Endothelial cell of hepatic sinusoid (primary cell): ENCODE data around the gene BHLHA9.
"Not testable (repeated sequence)": the region's sequence is repeated elsewhere in the genome, so short reads cannot be mapped to it uniquely, and the experiment has no call there.

Experiments
- in situ Hi-C: cut with HindIII; loops from 2 replicates; pipeline ENCODE4 v1.10.0; 2017; ENCODE audit warnings: low sequenced_read_pairs

The BHLHA9 gene

DNA sequence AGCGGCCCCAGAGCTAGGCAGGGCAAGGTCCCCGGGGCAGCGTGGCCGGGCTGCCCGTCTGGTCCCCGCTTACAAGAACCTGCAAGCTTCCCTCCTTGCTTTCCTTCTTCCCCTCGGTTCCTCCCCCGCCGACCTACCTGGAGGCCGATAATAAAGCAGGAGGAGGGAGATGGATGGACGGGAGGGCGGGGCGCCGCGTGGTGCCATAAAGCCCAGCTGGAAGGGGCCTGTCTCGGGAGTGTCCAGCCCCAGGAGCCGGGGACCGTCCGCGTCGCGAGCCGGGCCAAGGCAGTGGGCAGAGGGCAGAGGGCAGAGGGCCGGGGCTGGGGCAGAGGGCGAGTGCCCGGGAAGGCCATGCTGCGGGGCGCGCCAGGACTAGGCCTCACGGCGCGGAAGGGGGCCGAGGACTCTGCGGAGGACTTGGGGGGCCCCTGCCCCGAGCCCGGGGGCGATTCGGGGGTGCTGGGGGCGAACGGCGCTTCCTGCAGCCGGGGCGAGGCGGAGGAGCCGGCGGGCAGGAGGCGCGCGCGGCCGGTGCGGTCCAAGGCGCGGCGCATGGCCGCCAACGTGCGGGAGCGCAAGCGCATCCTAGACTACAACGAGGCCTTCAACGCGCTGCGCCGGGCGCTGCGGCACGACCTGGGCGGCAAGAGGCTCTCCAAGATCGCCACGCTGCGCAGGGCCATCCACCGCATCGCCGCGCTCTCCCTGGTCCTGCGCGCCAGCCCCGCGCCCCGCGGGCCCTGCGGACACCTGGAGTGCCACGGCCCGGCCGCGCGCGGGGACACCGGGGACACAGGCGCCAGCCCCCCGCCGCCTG is at the start of gene BHLHA9:
Gene BHLHA9, plus strand, starts transcription at position 235 of the 820 bp plus-strand sequence. Its CDS starts 120 bp downstream, at position 355.
- in situ Hi-C loops, result loop anchor here (5.0 kb wide), 1 partner anchor 47 kb away; no protein-coding TSS in a partner anchor

DNA sequence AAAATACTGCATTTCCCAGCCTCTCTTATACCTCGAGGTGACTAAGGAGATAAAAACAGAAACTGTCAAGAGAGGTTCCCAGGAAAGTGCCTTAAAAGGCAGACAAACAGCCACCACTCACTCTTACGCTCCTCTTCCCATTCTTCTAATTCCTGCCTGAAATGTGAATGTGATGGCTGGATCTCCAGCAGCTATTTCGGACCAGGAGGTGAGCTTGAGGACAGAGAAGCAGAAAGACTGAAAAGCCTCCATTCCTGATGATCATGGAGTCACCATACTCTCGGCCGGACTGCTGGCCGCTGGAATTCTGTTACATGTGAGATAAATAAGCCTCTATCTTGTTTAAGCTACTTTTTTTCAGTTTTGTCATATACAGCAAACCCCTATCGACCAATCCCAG is 49.0 kb upstream of the BHLHA9 start:
- in situ Hi-C loops, result no loop called here

DNA sequence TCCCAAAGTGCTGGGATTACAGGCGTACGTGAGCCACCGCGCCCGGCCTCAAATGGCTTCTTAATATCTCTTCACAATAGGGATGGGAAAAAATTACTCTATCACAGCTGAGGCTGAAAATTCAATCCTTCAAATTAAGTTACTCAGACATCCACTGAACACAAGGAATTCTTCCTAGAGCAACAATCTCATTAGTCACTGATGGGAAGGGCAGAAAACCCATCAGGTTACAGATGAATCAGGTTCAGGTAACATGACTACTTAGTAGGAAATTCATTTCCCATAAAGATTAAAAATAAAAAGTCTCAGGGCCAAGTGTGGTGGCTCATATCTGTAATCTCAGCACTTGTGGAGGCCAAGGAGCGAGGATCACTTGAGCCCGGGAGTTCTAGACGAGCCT is 47.9 kb upstream of the BHLHA9 start:
- in situ Hi-C loops, result no loop called here

DNA sequence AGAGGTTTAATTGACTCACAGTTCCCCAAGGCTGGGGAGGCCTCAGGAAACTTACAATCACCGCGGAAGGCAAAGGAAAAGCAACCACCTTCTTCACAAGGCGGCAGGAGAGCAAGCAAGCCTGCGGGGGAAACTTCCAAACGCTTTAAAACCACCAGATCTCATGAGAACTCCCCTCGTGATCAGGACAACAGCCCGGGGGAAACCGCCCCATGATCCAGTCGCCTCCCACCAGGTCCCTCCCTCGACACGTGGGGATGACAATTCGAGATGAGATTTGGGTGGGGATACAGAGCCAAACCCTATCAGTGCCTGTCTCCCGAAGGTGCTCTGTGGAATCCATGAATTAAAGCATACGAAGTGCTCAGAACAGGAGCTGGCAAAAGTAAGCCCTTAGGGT is 46.6 kb upstream of the BHLHA9 start:
- in situ Hi-C loops, result no loop called here

DNA sequence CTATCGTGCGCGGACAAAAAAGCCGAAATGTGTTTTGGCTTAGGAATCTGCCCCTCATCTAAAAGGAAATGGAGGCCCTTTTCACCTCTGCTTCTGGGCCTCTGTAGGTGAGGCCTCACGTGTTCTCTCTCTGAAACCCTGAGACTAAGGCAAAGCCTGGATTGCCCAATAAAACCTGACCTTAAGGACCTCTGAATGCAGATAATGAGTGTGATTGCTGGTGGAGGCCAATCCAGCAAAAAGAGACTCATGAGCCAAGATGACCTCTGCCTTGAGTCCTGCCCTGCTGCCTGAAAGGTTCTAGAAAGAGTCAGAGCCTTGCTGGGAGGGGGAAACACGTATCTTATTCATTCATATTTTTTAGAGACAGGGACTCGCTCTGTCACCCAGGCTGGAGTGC is 45.9 kb upstream of the BHLHA9 start:
- in situ Hi-C loops, result no loop called here

DNA sequence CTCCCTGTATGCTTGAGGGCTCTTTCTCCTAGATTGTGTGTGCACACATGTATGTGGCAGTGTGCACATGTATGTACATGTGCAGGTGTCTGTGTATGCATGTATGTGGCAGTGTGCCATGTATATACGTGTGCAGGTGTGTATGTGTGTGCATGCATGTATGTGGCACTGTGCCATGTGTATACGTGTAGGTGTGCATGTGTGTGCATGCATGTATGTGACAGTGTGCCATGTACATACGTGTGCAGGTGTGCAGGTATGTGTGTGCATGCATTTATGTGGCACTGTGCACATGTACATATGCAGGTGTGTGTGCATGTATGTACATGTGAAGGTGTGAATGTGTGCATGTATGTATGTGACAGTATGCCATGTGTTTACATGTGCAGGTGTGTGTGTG is 43.9 kb upstream of the BHLHA9 start:
- in situ Hi-C loops, result no loop called here

DNA sequence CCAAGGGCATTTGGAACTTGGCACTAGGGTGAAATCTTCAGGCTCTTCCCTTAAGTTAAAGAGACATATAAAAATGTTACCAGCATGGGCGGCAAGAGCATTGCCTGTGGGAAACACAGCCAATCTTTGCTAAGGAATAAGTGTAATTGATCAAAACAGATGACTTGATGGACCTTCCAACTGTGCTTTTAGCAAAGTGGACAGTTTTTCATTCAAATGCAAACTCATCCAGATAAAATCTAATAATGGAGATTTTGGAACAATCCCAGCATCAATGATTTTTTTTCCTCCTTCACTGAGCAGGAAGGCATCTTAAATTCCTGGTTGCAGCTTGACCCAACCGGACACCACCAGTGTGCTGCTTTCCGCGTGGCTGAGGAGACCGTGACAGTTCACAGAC is 42.9 kb upstream of the BHLHA9 start:
- in situ Hi-C loops, result no loop called here

DNA sequence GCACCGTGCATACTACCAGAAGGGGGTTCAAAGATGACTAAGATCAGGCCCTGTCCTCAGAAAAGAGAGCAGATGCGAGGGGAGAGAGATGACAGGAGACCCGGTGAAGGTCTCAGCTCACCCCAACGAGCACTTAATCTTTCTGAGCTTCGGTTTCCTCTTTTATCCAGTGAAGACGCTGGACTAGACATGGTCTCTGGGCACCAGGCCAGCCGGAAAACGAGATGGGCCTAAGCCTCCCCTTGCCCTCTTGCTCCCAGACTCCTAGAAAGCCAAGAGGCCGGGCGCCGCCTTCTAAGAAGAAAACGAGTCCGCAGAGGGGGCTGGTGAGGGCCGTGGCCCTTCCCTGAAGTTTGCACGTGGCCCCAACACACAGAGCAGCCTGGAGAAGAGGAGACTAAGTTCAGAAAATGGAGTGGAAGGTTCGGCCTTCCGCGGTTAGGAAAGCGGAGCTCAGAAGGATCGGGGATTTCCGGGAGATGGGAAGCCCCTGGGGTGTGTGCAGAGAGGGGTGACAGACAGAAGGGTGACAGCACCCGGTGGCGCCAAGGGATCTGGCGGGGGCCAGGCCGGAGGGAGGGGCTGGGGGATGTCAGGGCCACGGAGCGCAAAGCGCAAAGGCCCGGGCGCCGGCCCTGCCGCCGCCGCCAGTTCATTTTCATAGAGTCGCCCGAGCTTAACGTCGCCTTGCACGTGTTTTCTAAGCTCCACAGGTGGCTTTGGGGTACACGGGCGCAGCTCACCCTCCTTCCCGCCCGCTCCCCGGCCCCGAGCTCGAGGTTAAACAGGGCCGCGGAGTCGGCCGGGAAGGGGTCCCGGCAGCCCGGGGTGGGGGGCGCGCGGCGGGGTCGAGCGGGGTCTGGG is 42.1 kb upstream of the BHLHA9 start:
- in situ Hi-C loops, result no loop called here

DNA sequence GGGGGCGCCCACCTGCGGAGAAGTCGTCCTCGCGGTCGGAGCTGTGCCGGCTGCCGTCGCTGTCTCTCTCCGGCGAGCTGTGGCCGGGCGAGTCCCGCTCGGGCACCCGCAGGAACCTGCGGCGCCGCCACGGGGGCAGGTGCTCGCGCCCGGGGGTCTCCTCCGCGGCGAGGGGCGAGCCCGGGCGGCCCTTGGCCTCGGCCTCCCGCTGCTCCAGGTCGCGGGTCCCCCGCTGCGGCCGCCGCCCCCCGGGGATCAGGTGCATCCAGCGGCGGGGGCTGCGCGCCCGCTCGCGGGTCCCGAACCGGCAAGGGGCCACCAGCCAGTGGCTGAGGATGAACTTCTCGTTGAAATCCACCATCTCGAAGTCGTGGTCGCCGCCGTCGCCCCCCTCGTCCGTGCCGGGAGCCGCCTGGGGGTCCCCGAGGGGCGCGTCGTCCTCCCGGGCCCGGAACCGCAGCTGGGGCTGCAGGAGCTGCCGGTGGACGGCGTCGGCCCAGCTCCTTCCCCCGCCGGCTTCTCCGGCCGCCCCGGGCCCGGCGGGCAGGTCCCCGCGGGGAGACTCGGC is 41.4 kb upstream of the BHLHA9 start:
- in situ Hi-C loops, result no loop called here

DNA sequence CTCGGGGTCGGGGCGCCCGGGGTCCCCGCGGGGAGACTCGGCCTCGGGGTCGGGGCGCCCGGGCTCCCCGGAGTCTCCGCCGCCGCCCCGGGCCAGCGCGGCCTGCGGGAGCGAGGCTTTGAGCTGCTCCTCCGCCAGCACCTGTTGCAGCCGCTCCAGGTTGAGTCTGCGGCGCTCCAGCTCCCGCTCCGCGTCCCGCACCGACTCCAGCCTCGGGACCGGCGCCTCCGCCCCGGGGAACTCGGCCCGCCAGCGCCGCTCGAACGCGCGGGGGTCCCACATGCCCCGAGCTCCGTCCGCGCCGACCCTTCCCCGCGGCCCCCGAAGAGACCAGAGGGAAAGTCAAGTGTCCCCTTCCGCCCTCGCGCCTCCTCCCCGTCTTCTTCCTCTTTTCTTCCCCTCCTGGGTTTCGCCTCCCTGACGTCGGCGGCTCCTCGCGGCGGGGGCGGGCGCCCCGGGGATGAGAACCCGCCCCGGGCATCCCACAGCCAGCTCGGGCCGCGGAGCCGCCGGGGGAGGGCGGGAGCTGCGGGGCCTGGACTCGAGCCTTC is 40.8 kb upstream of the BHLHA9 start:
- in situ Hi-C loops, result no loop called here

DNA sequence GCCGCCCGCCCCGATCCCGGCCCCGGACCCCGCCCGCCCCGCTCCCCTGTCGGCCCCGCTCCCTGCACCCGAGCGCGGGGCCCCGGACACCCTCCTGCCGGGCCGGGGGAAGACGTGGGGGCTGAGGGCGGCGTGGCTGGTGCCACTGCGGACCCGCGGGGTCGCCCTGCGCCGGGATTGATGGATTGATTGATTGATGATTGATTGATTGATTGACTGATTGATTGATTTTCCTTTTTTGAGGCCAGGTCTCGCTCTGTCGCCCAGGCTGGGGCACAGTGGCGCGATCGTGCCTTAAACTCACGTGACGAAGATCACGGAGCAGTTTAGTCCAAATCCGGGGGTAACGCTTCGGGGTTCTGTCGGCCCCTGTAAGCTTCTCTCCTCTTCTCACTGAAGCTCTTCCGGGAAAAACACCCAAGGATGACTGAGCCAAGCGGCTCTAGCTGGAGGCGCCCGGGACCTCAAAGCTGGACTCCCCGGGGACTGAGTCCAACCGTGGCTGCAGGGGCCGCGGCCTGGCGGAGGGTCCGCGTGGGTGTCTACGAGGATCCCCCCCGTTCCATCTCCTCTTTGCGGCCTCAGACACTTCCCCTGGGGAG is 40.2 kb upstream of the BHLHA9 start:
- in situ Hi-C loops, result loop anchor here (5.0 kb wide), 2 partner anchors 93 to 277 kb away; no protein-coding TSS in a partner anchor

DNA sequence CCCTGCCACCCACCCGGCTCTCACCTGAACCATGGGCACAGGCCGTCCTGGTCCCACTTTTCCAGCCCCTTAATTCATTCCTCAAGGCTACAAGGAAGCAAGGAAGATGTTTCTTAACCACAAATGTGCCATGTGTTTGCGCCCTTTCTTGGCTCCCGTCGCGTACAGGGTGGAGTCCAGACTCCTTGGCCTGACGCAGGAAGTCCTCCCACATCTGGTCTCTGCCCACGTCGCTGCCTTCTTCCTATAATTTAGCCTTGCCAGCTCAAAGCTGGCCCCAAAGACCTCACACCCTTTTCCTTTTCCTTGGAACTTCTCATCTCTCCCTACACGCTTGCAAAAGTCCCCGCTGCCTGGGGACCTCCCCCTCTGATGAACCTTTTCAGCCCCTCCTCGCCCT is 38.8 kb upstream of the BHLHA9 start:
- in situ Hi-C loops, result loop anchor here (5.0 kb wide), 2 partner anchors 94 to 276 kb away; no protein-coding TSS in a partner anchor

DNA sequence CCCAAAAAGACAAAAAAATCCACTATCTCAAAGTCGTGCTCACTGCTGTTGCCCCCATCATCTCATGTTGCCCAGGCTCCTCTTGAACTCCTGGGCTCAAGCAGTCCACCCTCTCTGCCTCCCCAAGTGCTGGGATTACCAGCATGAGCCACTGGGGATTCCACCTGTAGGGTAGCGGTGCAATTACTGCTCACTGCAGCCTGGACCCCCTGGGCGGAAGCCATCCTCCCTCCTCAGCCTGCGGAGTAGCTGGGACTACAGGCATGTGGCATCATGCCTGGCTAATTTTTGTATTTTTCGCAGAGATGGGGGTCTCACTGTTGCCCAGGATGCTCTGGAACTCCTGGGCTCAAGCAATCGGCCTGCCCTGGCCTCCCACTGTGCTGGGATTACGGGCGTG is 37.9 kb upstream of the BHLHA9 start:
- in situ Hi-C loops, result loop anchor here (5.0 kb wide), 2 partner anchors 95 to 275 kb away; no protein-coding TSS in a partner anchor

DNA sequence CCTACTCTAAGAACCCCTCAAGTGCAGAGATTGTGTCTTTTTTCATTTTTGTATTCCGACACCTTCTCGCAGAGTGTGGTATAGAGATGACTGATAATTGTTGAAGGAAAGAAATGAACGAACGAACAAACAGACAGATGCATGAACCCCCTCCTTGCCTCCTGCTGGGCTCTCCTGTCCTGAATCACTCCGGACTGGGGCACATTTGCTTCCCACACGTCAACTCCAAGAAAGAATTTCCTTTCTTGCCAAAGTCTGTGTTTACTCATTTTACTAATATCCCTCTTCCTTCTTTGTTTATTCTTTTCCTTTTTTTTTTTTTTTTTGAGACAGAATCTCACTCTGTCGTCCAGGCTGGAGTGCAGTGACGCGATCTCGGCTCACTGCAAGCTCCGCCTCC is 37.5 kb upstream of the BHLHA9 start:
- in situ Hi-C loops, result loop anchor here (5.0 kb wide), 2 partner anchors 95 to 275 kb away; no protein-coding TSS in a partner anchor

DNA sequence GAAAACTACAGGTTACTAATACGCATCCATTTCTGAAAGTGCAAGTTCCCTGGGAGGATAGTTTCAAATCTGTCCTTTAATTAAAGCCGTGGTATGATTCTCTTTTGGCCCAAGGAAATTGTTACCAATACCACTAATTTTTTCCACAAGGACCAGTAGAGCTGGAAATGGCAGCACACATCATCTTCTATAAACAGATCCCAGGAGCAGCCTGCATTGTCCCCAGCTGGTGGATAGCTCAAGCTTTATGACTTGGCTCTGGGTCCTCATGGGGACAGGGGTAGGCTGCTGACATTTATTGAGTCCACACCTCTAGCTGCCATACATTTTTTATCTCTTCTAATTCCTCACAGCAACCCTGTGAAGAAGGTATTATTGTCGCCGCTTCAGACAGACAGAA is 35.8 kb upstream of the BHLHA9 start:
- in situ Hi-C loops, result loop anchor here (5.0 kb wide), 2 partner anchors 97 to 273 kb away; no protein-coding TSS in a partner anchor

DNA sequence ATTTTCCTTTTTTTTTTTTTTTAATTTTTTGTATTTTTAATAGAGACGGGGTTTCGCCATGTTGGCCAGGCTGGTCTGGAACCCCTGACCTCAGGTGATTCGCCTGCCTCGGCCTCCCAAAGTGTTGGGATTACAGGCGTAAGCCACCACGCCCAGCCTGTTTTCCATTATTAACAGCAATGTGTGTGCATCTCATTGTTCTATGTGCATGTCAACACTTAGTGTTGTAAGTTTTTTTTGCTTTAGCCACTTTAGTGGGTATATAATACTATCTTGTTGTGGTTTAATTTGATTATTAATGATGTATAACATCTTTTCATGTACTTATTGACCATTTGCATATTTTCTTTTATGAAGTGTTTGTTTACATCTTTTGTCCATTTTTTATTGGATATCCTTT is 32.8 kb upstream of the BHLHA9 start:
- in situ Hi-C loops, result no loop called here

DNA sequence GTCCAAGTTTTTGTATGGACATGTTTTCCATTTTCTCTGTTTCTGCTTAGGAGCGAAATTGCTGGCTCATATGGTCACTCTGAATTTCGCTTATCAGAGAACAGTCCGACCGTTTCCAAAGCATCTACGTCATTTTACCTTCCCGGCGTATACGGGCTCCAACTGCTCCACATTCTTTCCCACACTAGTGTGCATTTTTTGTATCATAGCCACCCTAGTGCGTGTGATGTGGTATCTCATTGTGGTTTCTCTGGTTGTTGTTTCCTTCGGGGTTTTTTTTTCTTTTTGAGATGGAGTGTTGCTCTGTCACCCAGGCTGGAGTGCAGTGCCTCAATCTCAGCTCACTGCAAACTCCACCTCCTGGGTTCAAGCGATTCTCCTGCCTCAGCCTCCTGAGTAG is 31.0 kb upstream of the BHLHA9 start:
- in situ Hi-C loops, result no loop called here

DNA sequence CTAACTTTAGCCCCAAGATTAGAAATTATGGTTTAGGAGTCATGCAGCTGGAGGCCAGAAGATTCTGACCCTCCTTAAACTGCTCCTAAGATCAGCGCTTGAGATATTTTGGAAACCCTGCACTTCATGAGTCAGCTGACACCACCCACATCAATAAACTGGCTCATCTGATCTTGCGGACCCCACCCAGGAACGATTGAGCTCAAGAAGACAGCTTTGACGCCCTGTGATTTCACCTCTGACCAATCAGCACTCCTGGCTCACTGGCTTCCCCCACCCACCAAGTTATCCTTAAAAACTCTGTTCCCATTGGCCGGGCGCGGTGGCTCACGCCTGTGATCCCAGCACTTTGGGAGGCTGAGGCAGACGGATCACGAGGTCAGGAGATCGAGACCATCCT is 29.8 kb upstream of the BHLHA9 start:
- in situ Hi-C loops, result not testable (repeated sequence)

DNA sequence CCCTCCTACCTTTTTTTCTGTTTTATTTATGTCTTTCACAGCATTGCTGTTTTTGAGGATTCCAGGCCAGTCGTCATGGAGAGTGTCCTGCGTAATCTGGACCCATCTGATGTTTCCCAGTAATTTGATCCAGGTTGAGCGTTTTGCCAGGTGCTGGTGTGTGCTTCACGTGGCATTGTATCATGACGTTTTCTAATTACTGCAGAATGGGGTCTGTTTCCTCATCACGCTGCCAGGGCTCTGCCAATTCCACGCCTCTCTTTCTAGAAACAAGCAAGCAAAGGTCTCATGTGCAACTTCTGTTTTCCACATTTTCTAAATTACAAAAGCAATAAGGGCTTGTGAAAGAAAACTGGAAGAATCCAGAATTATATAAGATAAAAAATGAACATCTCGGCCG is 28.3 kb upstream of the BHLHA9 start:
- in situ Hi-C loops, result no loop called here

DNA sequence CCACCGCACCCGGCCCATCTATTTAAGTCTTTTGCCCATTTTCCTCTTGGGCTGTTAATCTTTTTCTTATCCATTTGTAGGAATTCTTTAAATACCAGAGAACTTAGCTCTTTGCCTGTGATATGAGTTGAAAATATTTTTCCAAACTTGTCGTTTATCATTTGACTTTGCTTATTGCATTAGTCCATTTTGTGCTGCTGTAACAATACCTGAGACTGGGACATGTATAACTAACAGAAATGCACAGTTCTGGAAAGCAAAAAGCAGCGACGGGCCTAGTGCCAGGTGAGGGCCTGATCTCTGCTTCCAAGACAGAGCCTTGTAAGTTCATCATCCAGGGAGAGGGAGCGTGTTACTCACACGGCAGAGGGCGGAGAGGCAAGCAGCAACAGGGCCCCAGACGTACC is 25.6 kb upstream of the BHLHA9 start:
- in situ Hi-C loops, result no loop called here
